ENCODE results near the gene PREB. TPM values are rescaled to one million over a fixed set of nuclear protein-coding genes. Genes with fewer than 3 reads are reported as not detected.

The PREB gene
- total RNA-seq, 1 experiment from 2014 or later = 65.3 TPM

- Mint-ChIP-seq H3K27ac (ENCODE audit: unreplicated experiment) (peak overlapping the region; percentile 71), H3K4me1 (ENCODE audit: low read depth, unreplicated experiment) (peaks cover 11% of the 10 kb centered on the region), H3K36me3 (ENCODE audit: insufficient read depth, unreplicated experiment) (no peaks in the 10 kb centered on the region), H3K4me3 (ENCODE audit: unreplicated experiment) (peak overlapping the region; percentile 64), H3K9me3 (ENCODE audit: unreplicated experiment) (no peaks in the 10 kb centered on the region), H3K27me3 (ENCODE audit: insufficient read depth, unreplicated experiment) (no peaks in the 10 kb centered on the region)
- Histone ChIP-seq H3K27me3 (replicated peaks; ENCODE audit: control insufficient read depth, insufficient read depth, low read length) (no peaks in the 10 kb centered on the region), H3K36me3 (ENCODE audit: control insufficient read depth, insufficient read depth, low read length) (no peaks in the 10 kb centered on the region), H3K9me3 (no peaks in the 10 kb centered on the region), H3K4me3 (ENCODE audit: low read depth, low read length) (peak overlapping the region; percentile 0; the same call in 1 of the 2 replicates), H3K4me1 (peaks cover 30% of the 10 kb centered on the region)
- DNase-seq = peak; percentile 66
- ChIA-PET CTCF (interaction anchor here (0.9 to 5.6 kb wide), 5 partner anchors 9 to 183 kb away, joined by 3 to 43 read pairs (median 4); partner anchors contain the start of gene KHK), POLR2A (interaction anchor here (0.6 kb wide), 1 partner anchor 9 kb away, joined by 4 read pairs; no protein-coding TSS in a partner anchor)
- intact Hi-C loops (cut with micrococcal nuclease; ENCODE audit: unreplicated experiment) = loop anchor here (5.0 to 10.0 kb wide), 2 partner anchors 116 to 189 kb away; partner anchors contain the start of genes ATRAID, SLC5A6 and TRIM54
- no peak for TF ChIP-seq CTCF (IDR thresholded peaks at IDR 0.05; ENCODE audit: insufficient read depth in 1 of 2, low read depth in 1 of 2, low read length in 1 of 2, severe bottlenecking in 1 of 2, unreplicated experiment in 1 of 2)
- no TSS peak for BruUV-seq (replicated peaks)
Observed at GRCh38 chr2:27095745-27096651, 38.4 kb downstream of the PREB start.

GRCh38 chr2:27095427-27095744 lies 39.0 kb downstream of the PREB start:
- BruUV-seq (replicated peaks) = no TSS peak
- no peaks in the 10 kb centered on the region for H3K9me3 Mint-ChIP-seq (ENCODE audit: unreplicated experiment)
- no peak for TF ChIP-seq CTCF (IDR thresholded peaks at IDR 0.05; ENCODE audit: insufficient read depth in 1 of 2, low read depth in 1 of 2, low read length in 1 of 2, severe bottlenecking in 1 of 2, unreplicated experiment in 1 of 2)

GRCh38 chr2:27094353-27094984 lies 40.0 kb downstream of the PREB start:
- CTCF ChIA-PET = interaction anchor here (0.6 to 1.6 kb wide), 5 partner anchors 13 to 186 kb away, joined by 3 to 6 read pairs (median 4); no protein-coding TSS in a partner anchor
- POLR2A ChIA-PET = no interaction called here

More at GRCh38 chr2:27095427-27095744, 39.0 kb downstream of the PREB start:
- intact Hi-C loops (cut with micrococcal nuclease; ENCODE audit: unreplicated experiment) = loop anchor here (5.0 to 10.0 kb wide), 2 partner anchors 117 to 189 kb away; partner anchors contain the start of genes ATRAID, SLC5A6 and TRIM54
- H3K4me1 ChIP-seq = peaks cover 30% of the 10 kb centered on the region
- DNase-seq = no peak
- H3K9me3 ChIP-seq = no peaks in the 10 kb centered on the region
- no peaks in the 10 kb centered on the region for H3K36me3 Mint-ChIP-seq (ENCODE audit: insufficient read depth, unreplicated experiment)
- no peaks in the 10 kb centered on the region for H3K27me3 Mint-ChIP-seq (ENCODE audit: insufficient read depth, unreplicated experiment)
- ChIA-PET CTCF (interaction anchor here (0.9 to 5.6 kb wide), 3 partner anchors 45 to 184 kb away, joined by 3 to 43 read pairs (median 4); no protein-coding TSS in a partner anchor), POLR2A (interaction anchor here (0.6 kb wide), 1 partner anchor 8 kb away, joined by 4 read pairs; no protein-coding TSS in a partner anchor)
- H3K4me1 Mint-ChIP-seq (ENCODE audit: low read depth, unreplicated experiment) = peaks cover 11% of the 10 kb centered on the region
- no peak overlapping the region for H3K4me3 ChIP-seq (ENCODE audit: low read depth, low read length)
- no peaks in the 10 kb centered on the region for H3K36me3 ChIP-seq (ENCODE audit: control insufficient read depth, insufficient read depth, low read length)
- H3K4me3 Mint-ChIP-seq (ENCODE audit: unreplicated experiment) = peak overlapping the region; percentile 64
- no peaks in the 10 kb centered on the region for H3K27me3 ChIP-seq (replicated peaks; ENCODE audit: control insufficient read depth, insufficient read depth, low read length)
- H3K27ac Mint-ChIP-seq (ENCODE audit: unreplicated experiment) = no peak overlapping the region

More at GRCh38 chr2:27094353-27094984, 40.0 kb downstream of the PREB start:
- no peak for DNase-seq
- BruUV-seq (replicated peaks) = no TSS peak
- peaks cover 11% of the 10 kb centered on the region for H3K4me1 Mint-ChIP-seq (ENCODE audit: low read depth, unreplicated experiment)
- no peaks in the 10 kb centered on the region for H3K9me3 Mint-ChIP-seq (ENCODE audit: unreplicated experiment)
- no peak overlapping the region for H3K4me3 ChIP-seq (ENCODE audit: low read depth, low read length)
- no peak for TF ChIP-seq CTCF (IDR thresholded peaks at IDR 0.05; ENCODE audit: insufficient read depth in 1 of 2, low read depth in 1 of 2, low read length in 1 of 2, severe bottlenecking in 1 of 2, unreplicated experiment in 1 of 2)
- H3K27ac Mint-ChIP-seq (ENCODE audit: unreplicated experiment) = no peak overlapping the region
- H3K9me3 ChIP-seq = no peaks in the 10 kb centered on the region
- intact Hi-C loops (cut with micrococcal nuclease; ENCODE audit: unreplicated experiment) = loop anchor here (10.0 kb wide), 1 partner anchor 190 kb away; the partner anchor contains the start of gene TRIM54
- no peak overlapping the region for H3K4me3 Mint-ChIP-seq (ENCODE audit: unreplicated experiment)
- peaks cover 30% of the 10 kb centered on the region for H3K4me1 ChIP-seq
- no peaks in the 10 kb centered on the region for H3K27me3 ChIP-seq (replicated peaks; ENCODE audit: control insufficient read depth, insufficient read depth, low read length)
- H3K36me3 ChIP-seq (ENCODE audit: control insufficient read depth, insufficient read depth, low read length) = no peaks in the 10 kb centered on the region
- no peaks in the 10 kb centered on the region for H3K27me3 Mint-ChIP-seq (ENCODE audit: insufficient read depth, unreplicated experiment)
- no peaks in the 10 kb centered on the region for H3K36me3 Mint-ChIP-seq (ENCODE audit: insufficient read depth, unreplicated experiment)

Data from Caco-2 (cell line).